Measurements from ENCODE around the gene ARHGAP1. TPM values are rescaled to one million over a fixed set of nuclear protein-coding genes. Genes with fewer than 3 reads are reported as not detected.

Gene ARHGAP1
- total and polyA plus RNA-seq, 2 donors: 9.0 to 24.9 TPM

GRCh38 chr11:46698597-46698996 lies 1.8 kb downstream of the ARHGAP1 start:
- Histone ChIP-seq H3K36me3 (ENCODE audit: control insufficient read depth in 2 of 2, insufficient read depth in 2 of 2, low read length in 1 of 2) (peaks cover 37 to 40% of the 10 kb centered on the region in 2 donors), H3K9me3 (ENCODE audit: control insufficient read depth in 2 of 2, insufficient read depth in 1 of 2, low read length in 1 of 2) (no peaks in the 10 kb centered on the region), H3K4me1 (ENCODE audit: control insufficient read depth in 2 of 2, insufficient read depth in 2 of 2, low read length in 2 of 2) (peaks cover 8 to 32% of the 10 kb centered on the region in 2 donors), H3K27ac (ENCODE audit: low read depth in 1 of 2, low read length in 1 of 2) (no peak overlapping the region), H3K4me3 (ENCODE audit: low read length in 2 of 2) (no peak overlapping the region), H3K27me3 (ENCODE audit: control insufficient read depth in 2 of 2, insufficient read depth in 1 of 2, low read length in 1 of 2) (no peaks in the 10 kb centered on the region)
- no peak for DNase-seq (ENCODE audit: low read depth in 6 of 9, low spot score in 9 of 9)
- WGBS: 98% methylated on average over 1 of the region's 1 CpG

GRCh38 chr11:46697723-46698122 lies 2.7 kb downstream of the ARHGAP1 start:
- H3K27ac ChIP-seq (ENCODE audit: low read depth in 1 of 2, low read length in 1 of 2): no peak overlapping the region
- peaks cover 35 to 36% of the 10 kb centered on the region in 2 donors for H3K36me3 ChIP-seq (ENCODE audit: control insufficient read depth in 2 of 2, insufficient read depth in 2 of 2, low read length in 1 of 2)
- WGBS: 89% methylated on average over 2 of the region's 2 CpGs
- no peak for DNase-seq (ENCODE audit: low read depth in 6 of 9, low spot score in 9 of 9)
- H3K27me3 ChIP-seq (ENCODE audit: control insufficient read depth in 2 of 2, insufficient read depth in 1 of 2, low read length in 1 of 2): no peaks in the 10 kb centered on the region
- no peaks in the 10 kb centered on the region for H3K9me3 ChIP-seq (ENCODE audit: control insufficient read depth in 2 of 2, insufficient read depth in 1 of 2, low read length in 1 of 2)
- peaks cover 8 to 29% of the 10 kb centered on the region in 2 donors for H3K4me1 ChIP-seq (ENCODE audit: control insufficient read depth in 2 of 2, insufficient read depth in 2 of 2, low read length in 2 of 2)
- no peak overlapping the region for H3K4me3 ChIP-seq (ENCODE audit: low read length in 2 of 2)

- DNase-seq (ENCODE audit: low read depth in 6 of 9, low spot score in 9 of 9): no peak
- H3K4me1 ChIP-seq (ENCODE audit: control insufficient read depth in 2 of 2, insufficient read depth in 2 of 2, low read length in 2 of 2): peaks cover 8 to 27% of the 10 kb centered on the region in 2 donors
- no peaks in the 10 kb centered on the region for H3K9me3 ChIP-seq (ENCODE audit: control insufficient read depth in 2 of 2, insufficient read depth in 1 of 2, low read length in 1 of 2)
- no peak overlapping the region for H3K27ac ChIP-seq (ENCODE audit: low read depth in 1 of 2, low read length in 1 of 2)
- H3K4me3 ChIP-seq (ENCODE audit: low read length in 2 of 2): no peak overlapping the region
- no peaks in the 10 kb centered on the region for H3K27me3 ChIP-seq (ENCODE audit: control insufficient read depth in 2 of 2, insufficient read depth in 1 of 2, low read length in 1 of 2)
- WGBS: 91% methylated on average over 3 of the region's 3 CpGs
- H3K36me3 ChIP-seq (ENCODE audit: control insufficient read depth in 2 of 2, insufficient read depth in 2 of 2, low read length in 1 of 2): peaks cover 31 to 35% of the 10 kb centered on the region in 2 donors
Measured at GRCh38 chr11:46697303-46697702, 3.1 kb downstream of the ARHGAP1 start.

GRCh38 chr11:46696212-46696558 lies 4.2 kb downstream of the ARHGAP1 start:
- DNase-seq (ENCODE audit: low read depth in 6 of 9, low spot score in 9 of 9): no peak
- H3K9me3 ChIP-seq (ENCODE audit: control insufficient read depth in 2 of 2, insufficient read depth in 1 of 2, low read length in 1 of 2): no peaks in the 10 kb centered on the region
- peaks cover 35 to 42% of the 10 kb centered on the region in 2 donors for H3K36me3 ChIP-seq (ENCODE audit: control insufficient read depth in 2 of 2, insufficient read depth in 2 of 2, low read length in 1 of 2)
- peaks cover 0 to 17% of the 10 kb centered on the region in 2 donors for H3K4me1 ChIP-seq (ENCODE audit: control insufficient read depth in 2 of 2, insufficient read depth in 2 of 2, low read length in 2 of 2)
- no peak overlapping the region for H3K4me3 ChIP-seq (ENCODE audit: low read length in 2 of 2)
- no peak overlapping the region for H3K27ac ChIP-seq (ENCODE audit: low read depth in 1 of 2, low read length in 1 of 2)
- no peaks in the 10 kb centered on the region for H3K27me3 ChIP-seq (ENCODE audit: control insufficient read depth in 2 of 2, insufficient read depth in 1 of 2, low read length in 1 of 2)
- 98% methylated on average over 11 of the region's 11 CpGs for whole genome bisulfite sequencing

- H3K9me3 ChIP-seq (ENCODE audit: control insufficient read depth in 2 of 2, insufficient read depth in 1 of 2, low read length in 1 of 2): no peaks in the 10 kb centered on the region
- 98% methylated on average over 12 of the region's 12 CpGs for WGBS
- H3K4me1 ChIP-seq (ENCODE audit: control insufficient read depth in 2 of 2, insufficient read depth in 2 of 2, low read length in 2 of 2): peaks cover 0 to 17% of the 10 kb centered on the region in 2 donors
Measured at GRCh38 chr11:46695345-46696211, 4.8 kb downstream of the ARHGAP1 start.

GRCh38 chr11:46694607-46695006 lies 5.8 kb downstream of the ARHGAP1 start:
- Histone ChIP-seq H3K36me3 (ENCODE audit: control insufficient read depth in 2 of 2, insufficient read depth in 2 of 2, low read length in 1 of 2) (peaks cover 42 to 43% of the 10 kb centered on the region in 2 donors), H3K9me3 (ENCODE audit: control insufficient read depth in 2 of 2, insufficient read depth in 1 of 2, low read length in 1 of 2) (no peaks in the 10 kb centered on the region), H3K4me3 (ENCODE audit: low read length in 2 of 2) (no peak overlapping the region), H3K4me1 (ENCODE audit: control insufficient read depth in 2 of 2, insufficient read depth in 2 of 2, low read length in 2 of 2) (peaks cover 0 to 12% of the 10 kb centered on the region in 2 donors), H3K27me3 (ENCODE audit: control insufficient read depth in 2 of 2, insufficient read depth in 1 of 2, low read length in 1 of 2) (no peaks in the 10 kb centered on the region), H3K27ac (ENCODE audit: low read depth in 1 of 2, low read length in 1 of 2) (no peak overlapping the region)
- 97% methylated on average over 7 of the region's 7 CpGs for WGBS
- no peak for DNase-seq (ENCODE audit: low read depth in 6 of 9, low spot score in 9 of 9)

More at GRCh38 chr11:46695345-46696211, 4.8 kb downstream of the ARHGAP1 start:
- DNase-seq (ENCODE audit: low read depth in 6 of 9, low spot score in 9 of 9): no peak
- H3K27me3 ChIP-seq (ENCODE audit: control insufficient read depth in 2 of 2, insufficient read depth in 1 of 2, low read length in 1 of 2): no peaks in the 10 kb centered on the region
- H3K27ac ChIP-seq (ENCODE audit: low read depth in 1 of 2, low read length in 1 of 2): no peak overlapping the region
- no peak overlapping the region for H3K4me3 ChIP-seq (ENCODE audit: low read length in 2 of 2)
- H3K36me3 ChIP-seq (ENCODE audit: control insufficient read depth in 2 of 2, insufficient read depth in 2 of 2, low read length in 1 of 2): peaks cover 41 to 42% of the 10 kb centered on the region in 2 donors

- 99% methylated on average over 6 of the region's 6 CpGs for WGBS
- H3K27me3 ChIP-seq (ENCODE audit: control insufficient read depth in 2 of 2, insufficient read depth in 1 of 2, low read length in 1 of 2): no peaks in the 10 kb centered on the region
- no peak overlapping the region for H3K27ac ChIP-seq (ENCODE audit: low read depth in 1 of 2, low read length in 1 of 2)
- H3K4me3 ChIP-seq (ENCODE audit: low read length in 2 of 2): no peak overlapping the region
- no peak for DNase-seq (ENCODE audit: low read depth in 6 of 9, low spot score in 9 of 9)
- H3K9me3 ChIP-seq (ENCODE audit: control insufficient read depth in 2 of 2, insufficient read depth in 1 of 2, low read length in 1 of 2): no peaks in the 10 kb centered on the region
- H3K4me1 ChIP-seq (ENCODE audit: control insufficient read depth in 2 of 2, insufficient read depth in 2 of 2, low read length in 2 of 2): peaks cover 0 to 6% of the 10 kb centered on the region in 2 donors
- H3K36me3 ChIP-seq (ENCODE audit: control insufficient read depth in 2 of 2, insufficient read depth in 2 of 2, low read length in 1 of 2): peaks cover 44% of the 10 kb centered on the region in 2 donors
Measured at GRCh38 chr11:46694072-46694471, 6.3 kb downstream of the ARHGAP1 start.

GRCh38 chr11:46693597-46694012 lies 6.8 kb downstream of the ARHGAP1 start:
- 96% methylated on average over 2 of the region's 2 CpGs for WGBS
- no peak for DNase-seq (ENCODE audit: low read depth in 6 of 9, low spot score in 9 of 9)
- H3K9me3 ChIP-seq (ENCODE audit: control insufficient read depth in 2 of 2, insufficient read depth in 1 of 2, low read length in 1 of 2): no peaks in the 10 kb centered on the region
- H3K36me3 ChIP-seq (ENCODE audit: control insufficient read depth in 2 of 2, insufficient read depth in 2 of 2, low read length in 1 of 2): peaks cover 45 to 46% of the 10 kb centered on the region in 2 donors
- no peak overlapping the region for H3K4me3 ChIP-seq (ENCODE audit: low read length in 2 of 2)
- H3K27ac ChIP-seq (ENCODE audit: low read depth in 1 of 2, low read length in 1 of 2): no peak overlapping the region
- peaks cover 0 to 4% of the 10 kb centered on the region in 2 donors for H3K4me1 ChIP-seq (ENCODE audit: control insufficient read depth in 2 of 2, insufficient read depth in 2 of 2, low read length in 2 of 2)
- no peaks in the 10 kb centered on the region for H3K27me3 ChIP-seq (ENCODE audit: control insufficient read depth in 2 of 2, insufficient read depth in 1 of 2, low read length in 1 of 2)

GRCh38 chr11:46692450-46692849 lies 8.0 kb downstream of the ARHGAP1 start:
- peaks cover 0 to 5% of the 10 kb centered on the region in 2 donors for H3K4me1 ChIP-seq (ENCODE audit: control insufficient read depth in 2 of 2, insufficient read depth in 2 of 2, low read length in 2 of 2)

More at GRCh38 chr11:46692450-46692849, 8.0 kb downstream of the ARHGAP1 start:
- Histone ChIP-seq H3K36me3 (ENCODE audit: control insufficient read depth in 2 of 2, insufficient read depth in 2 of 2, low read length in 1 of 2) (peaks cover 53% of the 10 kb centered on the region in 2 donors), H3K9me3 (ENCODE audit: control insufficient read depth in 2 of 2, insufficient read depth in 1 of 2, low read length in 1 of 2) (no peaks in the 10 kb centered on the region), H3K27ac (ENCODE audit: low read depth in 1 of 2, low read length in 1 of 2) (no peak overlapping the region), H3K4me3 (ENCODE audit: low read length in 2 of 2) (no peak overlapping the region), H3K27me3 (ENCODE audit: control insufficient read depth in 2 of 2, insufficient read depth in 1 of 2, low read length in 1 of 2) (no peaks in the 10 kb centered on the region)
- over 99% methylated on average over 4 of the region's 4 CpGs for WGBS
- DNase-seq (ENCODE audit: low read depth in 6 of 9, low spot score in 9 of 9): no peak
